ENCODE measurements around the gene KDM4C. TPM values are rescaled to one million over a fixed set of nuclear protein-coding genes. Genes with fewer than 3 reads are reported as not detected.
A peak's percentile ranks its signal among the peaks of the same experiment; 100 is the strongest.

Gene KDM4C
- total and polyA plus RNA-seq, 2 of the 13 experiments (the other 11 are each of a cell fraction or from before 2014, with no cell fraction given), result 19.4 to 23.6 TPM

DNA sequence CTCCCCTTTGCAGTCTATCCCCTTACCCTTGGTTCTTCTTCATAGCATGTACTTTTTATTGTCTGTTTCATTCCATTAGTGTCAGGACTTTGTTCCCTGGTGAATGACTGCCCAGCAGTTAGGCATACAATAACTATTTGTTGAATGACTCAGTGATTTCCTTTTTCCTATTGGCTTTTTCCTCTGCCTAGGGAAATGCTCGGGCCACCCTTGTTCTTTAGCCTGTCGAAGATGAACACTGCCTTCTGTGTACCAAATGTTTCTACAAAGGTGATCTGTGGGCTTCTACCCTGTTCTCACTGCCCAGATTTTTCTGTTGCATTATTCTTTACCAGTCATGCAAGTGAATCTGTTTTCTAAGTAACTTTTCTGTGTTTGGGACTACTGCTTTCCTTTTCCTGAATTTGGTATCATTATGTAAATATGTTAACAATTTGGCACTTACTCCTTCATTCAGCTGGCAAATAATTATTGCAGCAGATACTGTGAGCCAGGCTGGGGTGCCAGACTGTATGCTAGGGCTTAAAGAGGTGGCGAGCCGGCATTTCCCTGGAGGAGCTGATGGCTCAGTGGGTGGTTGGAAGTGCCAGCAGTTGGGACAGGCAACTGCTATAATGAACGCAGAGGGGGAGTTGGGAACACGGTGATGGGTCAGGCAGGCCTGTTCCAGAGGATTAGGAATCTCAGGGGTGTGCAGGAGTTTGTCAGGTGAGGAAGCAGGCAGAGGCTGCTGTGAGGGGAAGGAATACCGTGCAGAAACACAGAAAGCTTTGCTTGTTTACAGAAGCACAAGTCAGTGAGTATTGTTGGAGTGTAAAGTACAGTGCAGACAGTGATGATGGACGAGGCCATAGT, 30.6 kb downstream of the KDM4C start (continued):
- no peak for TF ChIP-seq NFKB2 (CRISPR knock-in tag; IDR thresholded peaks at IDR 0.05; ENCODE audit: borderline replicate concordance)
- TF ChIP-seq, protein P1, sequence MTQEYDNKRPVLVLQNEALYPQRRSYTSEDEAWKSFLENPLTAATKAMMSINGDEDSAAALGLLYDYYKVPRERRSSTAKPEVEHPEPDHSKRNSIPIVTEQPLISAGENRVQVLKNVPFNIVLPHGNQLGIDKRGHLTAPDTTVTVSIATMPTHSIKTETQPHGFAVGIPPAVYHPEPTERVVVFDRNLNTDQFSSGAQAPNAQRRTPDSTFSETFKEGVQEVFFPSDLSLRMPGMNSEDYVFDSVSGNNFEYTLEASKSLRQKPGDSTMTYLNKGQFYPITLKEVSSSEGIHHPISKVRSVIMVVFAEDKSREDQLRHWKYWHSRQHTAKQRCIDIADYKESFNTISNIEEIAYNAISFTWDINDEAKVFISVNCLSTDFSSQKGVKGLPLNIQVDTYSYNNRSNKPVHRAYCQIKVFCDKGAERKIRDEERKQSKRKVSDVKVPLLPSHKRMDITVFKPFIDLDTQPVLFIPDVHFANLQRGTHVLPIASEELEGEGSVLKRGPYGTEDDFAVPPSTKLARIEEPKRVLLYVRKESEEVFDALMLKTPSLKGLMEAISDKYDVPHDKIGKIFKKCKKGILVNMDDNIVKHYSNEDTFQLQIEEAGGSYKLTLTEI (CRISPR knock-in tag; conservative IDR thresholded peaks at IDR 0.05), result no peak
- no peak for TF ChIP-seq ZNF781 (CRISPR knock-in tag; IDR thresholded peaks at IDR 0.05; ENCODE audit: borderline replicate concordance, not compliant biosample characterization)
- TF ChIP-seq, protein P2, sequence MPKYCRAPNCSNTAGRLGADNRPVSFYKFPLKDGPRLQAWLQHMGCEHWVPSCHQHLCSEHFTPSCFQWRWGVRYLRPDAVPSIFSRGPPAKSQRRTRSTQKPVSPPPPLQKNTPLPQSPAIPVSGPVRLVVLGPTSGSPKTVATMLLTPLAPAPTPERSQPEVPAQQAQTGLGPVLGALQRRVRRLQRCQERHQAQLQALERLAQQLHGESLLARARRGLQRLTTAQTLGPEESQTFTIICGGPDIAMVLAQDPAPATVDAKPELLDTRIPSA (CRISPR knock-in tag; IDR thresholded peaks at IDR 0.05; ENCODE audit: borderline replicate concordance), result no peak
- no peak for TF ChIP-seq MAFG (CRISPR knock-in tag; IDR thresholded peaks at IDR 0.05)
- no peak for TF ChIP-seq ZNF367 (CRISPR knock-in tag; IDR thresholded peaks at IDR 0.05; ENCODE audit: borderline replicate concordance)
- TF ChIP-seq HMG20B (CRISPR knock-in tag; conservative IDR thresholded peaks at IDR 0.05), result no peak
- TF ChIP-seq, protein P3, sequence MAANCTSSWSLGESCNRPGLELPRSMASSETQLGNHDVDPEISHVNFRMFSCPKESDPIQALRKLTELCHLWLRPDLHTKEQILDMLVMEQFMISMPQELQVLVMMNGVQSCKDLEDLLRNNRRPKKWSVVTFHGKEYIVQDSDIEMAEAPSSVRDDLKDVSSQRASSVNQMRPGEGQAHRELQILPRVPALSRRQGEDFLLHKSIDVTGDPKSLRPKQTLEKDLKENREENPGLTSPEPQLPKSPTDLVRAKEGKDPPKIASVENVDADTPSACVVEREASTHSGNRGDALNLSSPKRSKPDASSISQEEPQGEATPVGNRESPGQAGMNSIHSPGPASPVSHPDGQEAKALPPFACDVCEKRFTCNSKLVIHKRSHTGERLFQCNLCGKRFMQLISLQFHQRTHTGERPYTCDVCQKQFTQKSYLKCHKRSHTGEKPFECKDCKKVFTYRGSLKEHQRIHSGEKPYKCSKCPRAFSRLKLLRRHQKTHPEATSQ (CRISPR knock-in tag; IDR thresholded peaks at IDR 0.05; ENCODE audit: borderline replicate concordance), result no peak
- no peak for TF ChIP-seq HNRNPH1 (optimal IDR thresholded peaks at IDR 0.05; ENCODE audit: low read depth, low read length)
- TF ChIP-seq YEATS4 (CRISPR knock-in tag; IDR thresholded peaks at IDR 0.05; ENCODE audit: borderline replicate concordance), result no peak
- no peak for TF ChIP-seq ZFP90 (CRISPR knock-in tag; IDR thresholded peaks at IDR 0.05; ENCODE audit: borderline replicate concordance)
- no peak for TF ChIP-seq SRF (IDR thresholded peaks at IDR 0.05; ENCODE audit: low read depth, low read length)
- TF ChIP-seq, protein P4, sequence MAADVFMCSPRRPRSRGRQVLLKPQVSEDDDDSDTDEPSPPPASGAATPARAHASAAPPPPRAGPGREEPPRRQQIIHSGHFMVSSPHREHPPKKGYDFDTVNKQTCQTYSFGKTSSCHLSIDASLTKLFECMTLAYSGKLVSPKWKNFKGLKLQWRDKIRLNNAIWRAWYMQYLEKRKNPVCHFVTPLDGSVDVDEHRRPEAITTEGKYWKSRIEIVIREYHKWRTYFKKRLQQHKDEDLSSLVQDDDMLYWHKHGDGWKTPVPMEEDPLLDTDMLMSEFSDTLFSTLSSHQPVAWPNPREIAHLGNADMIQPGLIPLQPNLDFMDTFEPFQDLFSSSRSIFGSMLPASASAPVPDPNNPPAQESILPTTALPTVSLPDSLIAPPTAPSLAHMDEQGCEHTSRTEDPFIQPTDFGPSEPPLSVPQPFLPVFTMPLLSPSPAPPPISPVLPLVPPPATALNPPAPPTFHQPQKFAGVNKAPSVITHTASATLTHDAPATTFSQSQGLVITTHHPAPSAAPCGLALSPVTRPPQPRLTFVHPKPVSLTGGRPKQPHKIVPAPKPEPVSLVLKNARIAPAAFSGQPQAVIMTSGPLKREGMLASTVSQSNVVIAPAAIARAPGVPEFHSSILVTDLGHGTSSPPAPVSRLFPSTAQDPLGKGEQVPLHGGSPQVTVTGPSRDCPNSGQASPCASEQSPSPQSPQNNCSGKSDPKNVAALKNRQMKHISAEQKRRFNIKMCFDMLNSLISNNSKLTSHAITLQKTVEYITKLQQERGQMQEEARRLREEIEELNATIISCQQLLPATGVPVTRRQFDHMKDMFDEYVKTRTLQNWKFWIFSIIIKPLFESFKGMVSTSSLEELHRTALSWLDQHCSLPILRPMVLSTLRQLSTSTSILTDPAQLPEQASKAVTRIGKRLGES (CRISPR knock-in tag; IDR thresholded peaks at IDR 0.05; ENCODE audit: borderline replicate concordance), result no peak
- no peak for TF ChIP-seq KAT2B (IDR thresholded peaks at IDR 0.05; ENCODE audit: borderline replicate concordance, low read depth, low read length)
- TF ChIP-seq, protein P5, sequence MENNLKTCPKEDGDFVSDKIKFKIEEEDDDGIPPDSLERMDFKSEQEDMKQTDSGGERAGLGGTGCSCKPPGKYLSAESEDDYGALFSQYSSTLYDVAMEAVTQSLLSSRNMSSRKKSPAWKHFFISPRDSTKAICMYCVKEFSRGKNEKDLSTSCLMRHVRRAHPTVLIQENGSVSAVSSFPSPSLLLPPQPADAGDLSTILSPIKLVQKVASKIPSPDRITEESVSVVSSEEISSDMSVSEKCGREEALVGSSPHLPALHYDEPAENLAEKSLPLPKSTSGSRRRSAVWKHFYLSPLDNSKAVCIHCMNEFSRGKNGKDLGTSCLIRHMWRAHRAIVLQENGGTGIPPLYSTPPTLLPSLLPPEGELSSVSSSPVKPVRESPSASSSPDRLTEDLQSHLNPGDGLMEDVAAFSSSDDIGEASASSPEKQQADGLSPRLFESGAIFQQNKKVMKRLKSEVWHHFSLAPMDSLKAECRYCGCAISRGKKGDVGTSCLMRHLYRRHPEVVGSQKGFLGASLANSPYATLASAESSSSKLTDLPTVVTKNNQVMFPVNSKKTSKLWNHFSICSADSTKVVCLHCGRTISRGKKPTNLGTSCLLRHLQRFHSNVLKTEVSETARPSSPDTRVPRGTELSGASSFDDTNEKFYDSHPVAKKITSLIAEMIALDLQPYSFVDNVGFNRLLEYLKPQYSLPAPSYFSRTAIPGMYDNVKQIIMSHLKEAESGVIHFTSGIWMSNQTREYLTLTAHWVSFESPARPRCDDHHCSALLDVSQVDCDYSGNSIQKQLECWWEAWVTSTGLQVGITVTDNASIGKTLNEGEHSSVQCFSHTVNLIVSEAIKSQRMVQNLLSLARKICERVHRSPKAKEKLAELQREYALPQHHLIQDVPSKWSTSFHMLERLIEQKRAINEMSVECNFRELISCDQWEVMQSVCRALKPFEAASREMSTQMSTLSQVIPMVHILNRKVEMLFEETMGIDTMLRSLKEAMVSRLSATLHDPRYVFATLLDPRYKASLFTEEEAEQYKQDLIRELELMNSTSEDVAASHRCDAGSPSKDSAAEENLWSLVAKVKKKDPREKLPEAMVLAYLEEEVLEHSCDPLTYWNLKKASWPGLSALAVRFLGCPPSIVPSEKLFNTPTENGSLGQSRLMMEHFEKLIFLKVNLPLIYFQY (CRISPR knock-in tag; IDR thresholded peaks at IDR 0.05; ENCODE audit: borderline replicate concordance), result no peak
- TF ChIP-seq ZNF264 (CRISPR knock-in tag; IDR thresholded peaks at IDR 0.05), result peak; percentile 74; the same call in 1 of the 2 replicates
- TF ChIP-seq U2AF2 (IDR thresholded peaks at IDR 0.05; ENCODE audit: low read depth, low read length), result no peak
